ENCODE measurements around the gene TRPV2. TPM values are rescaled to one million over a fixed set of nuclear protein-coding genes. Genes with fewer than 3 reads are reported as not detected.
"Not testable (repeated sequence)": the region's sequence is repeated elsewhere in the genome, so short reads cannot be mapped to it uniquely, and the experiment has no call there.

Gene TRPV2
- total RNA-seq, 2 donors from 2014 or later: 87.1 to 91.1 TPM

DNA sequence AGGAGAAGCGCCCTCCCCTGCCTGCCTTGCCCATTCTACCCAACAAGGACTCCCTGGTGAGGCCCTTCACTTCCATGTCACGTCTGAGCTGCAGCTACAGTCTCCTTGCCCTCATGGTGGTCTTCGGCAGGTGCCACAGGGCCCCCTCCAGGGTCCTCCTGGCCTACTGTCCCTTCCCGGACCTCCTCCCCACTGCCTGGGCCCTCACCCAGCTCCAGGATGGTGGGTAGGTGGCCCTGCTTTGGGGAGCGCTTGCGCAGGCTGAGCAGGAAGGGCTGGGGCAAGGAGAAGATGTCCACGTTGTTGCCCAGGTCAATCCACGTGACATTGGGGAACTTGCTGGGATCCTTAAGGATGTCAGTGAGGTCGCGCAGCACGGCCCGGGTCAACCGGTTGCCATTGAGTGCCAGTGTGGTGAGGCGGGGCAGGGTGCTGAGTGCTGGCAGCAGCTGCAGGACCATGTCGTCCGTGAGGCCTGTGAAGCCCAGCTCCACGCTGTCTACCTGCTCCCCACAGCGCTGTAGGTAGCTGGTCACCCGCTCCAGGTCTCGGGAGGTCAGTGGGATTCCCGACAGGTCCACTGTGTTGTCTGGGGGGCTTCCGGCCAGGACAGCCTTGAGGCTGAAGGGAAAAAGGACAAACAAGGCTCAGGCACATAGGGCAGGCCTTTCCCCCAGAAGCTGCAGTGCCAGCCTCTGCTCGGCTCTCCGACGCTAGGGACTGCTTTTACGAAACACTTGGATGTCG is 28.3 kb downstream of the TRPV2 start:
- H3K9me3 ChIP-seq (ENCODE audit: control insufficient read depth, low read length, poor library complexity, severe bottlenecking): no peaks in the 10 kb centered on the region
- ATAC-seq (no peak), DNase-seq (no peak)
- peaks cover 6% of the 10 kb centered on the region for H3K36me3 Mint-ChIP-seq (ENCODE audit: low read depth)
- H3K4me3 Mint-ChIP-seq: no peak overlapping the region
- H3K27ac Mint-ChIP-seq: peak overlapping the region; percentile 61
- H3K27me3 Mint-ChIP-seq: no peaks in the 10 kb centered on the region
- peaks cover 34% of the 10 kb centered on the region for H3K4me1 Mint-ChIP-seq

DNA sequence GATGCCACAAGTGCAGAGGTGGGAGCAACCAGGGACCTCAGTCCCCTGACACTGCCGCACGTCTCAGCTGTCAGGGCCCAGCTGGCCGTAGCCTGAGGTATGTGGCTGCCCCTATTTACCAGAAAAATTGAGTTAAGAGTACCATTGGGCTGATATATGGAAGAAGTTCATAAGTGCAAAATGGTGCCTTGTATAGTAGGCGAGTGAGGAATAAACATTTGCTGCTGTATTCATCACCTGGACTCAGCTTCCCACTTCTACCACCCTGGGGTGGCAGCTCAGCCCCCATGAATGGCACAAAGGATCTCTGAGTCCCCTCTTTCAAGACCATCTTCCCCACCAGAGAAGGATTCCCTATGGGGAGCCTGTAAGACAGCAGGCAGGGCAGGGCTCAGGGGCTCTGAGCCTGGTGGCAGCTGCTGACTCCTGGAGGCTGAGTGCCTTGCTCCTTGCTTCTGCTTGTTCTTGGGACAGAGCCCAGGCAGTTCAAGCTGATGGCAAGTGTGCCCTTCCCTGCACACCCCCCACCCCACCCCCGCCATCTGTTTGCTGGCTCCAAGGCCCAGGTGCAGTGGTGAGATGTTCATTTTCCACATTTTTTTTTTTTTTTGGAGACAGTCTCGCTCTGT is 29.0 kb downstream of the TRPV2 start:
- no peaks in the 10 kb centered on the region for H3K9me3 ChIP-seq (ENCODE audit: control insufficient read depth, low read length, poor library complexity, severe bottlenecking)
- no peaks in the 10 kb centered on the region for H3K27me3 Mint-ChIP-seq
- peaks cover 4% of the 10 kb centered on the region for H3K36me3 Mint-ChIP-seq (ENCODE audit: low read depth)
- no peak for ATAC-seq
- peak overlapping the region; percentile 61 for H3K27ac Mint-ChIP-seq
- DNase-seq: no peak
- no peak overlapping the region for H3K4me3 Mint-ChIP-seq
- peaks cover 30% of the 10 kb centered on the region for H3K4me1 Mint-ChIP-seq

DNA sequence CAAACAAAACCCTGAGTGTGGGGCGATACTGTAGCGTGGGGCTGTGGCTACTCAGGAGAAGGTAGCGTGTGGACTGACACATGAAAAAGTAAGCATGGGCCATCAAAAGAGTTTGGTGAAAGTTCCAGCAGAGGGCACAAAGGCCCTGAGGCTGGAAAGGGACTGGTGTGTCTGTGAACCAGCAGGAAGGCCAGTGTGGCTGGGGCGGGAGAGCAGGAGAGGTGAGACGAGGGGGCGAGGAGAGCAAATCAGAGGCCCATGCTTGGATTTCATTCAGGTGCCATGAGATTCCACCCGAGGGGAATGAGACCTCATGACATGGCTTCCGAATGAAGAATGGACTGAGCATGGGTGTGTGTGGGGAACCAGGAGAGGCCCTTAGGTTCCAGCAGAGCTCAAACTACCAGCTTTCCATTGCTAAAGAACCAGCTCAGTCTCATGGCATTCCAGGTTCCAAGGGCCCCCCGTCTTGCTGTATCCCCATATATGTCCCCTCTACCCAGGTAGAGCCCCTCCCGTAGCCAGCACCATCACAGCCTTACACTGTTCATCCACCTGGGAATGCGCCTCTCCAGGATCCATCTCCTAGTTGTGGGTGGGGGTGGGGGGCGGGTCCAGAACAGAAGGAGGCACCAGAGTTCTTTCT is 31.1 kb downstream of the TRPV2 start:
- DNase-seq: no peak
- no peaks in the 10 kb centered on the region for H3K9me3 ChIP-seq (ENCODE audit: control insufficient read depth, low read length, poor library complexity, severe bottlenecking)
- H3K27ac Mint-ChIP-seq: peak overlapping the region; percentile 57

DNA sequence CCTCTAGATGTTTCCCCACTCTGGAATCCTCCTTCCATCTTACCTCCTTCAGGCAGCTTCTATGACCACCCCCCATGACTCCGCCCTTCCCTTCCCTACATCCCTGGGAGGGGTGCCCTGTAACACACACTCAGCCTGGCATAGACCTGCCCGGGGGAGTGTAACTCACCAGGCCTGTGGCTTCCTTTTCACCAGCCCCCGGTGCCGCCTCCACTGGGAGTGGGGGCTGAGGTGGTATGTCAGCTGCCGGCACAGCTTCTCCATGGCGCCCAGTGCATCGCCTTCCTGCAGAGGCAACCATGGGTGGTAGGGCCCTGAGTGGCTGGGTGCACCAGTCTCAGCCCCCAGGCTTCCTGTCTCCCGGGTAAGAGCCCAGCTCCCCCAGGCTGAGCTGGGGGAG is 32.3 kb downstream of the TRPV2 start:
- Mint-ChIP-seq H3K4me1 (peaks cover 15% of the 10 kb centered on the region), H3K27me3 (no peaks in the 10 kb centered on the region), H3K4me3 (no peak overlapping the region), H3K36me3 (ENCODE audit: low read depth) (peaks cover 2% of the 10 kb centered on the region), H3K27ac (peak overlapping the region; percentile 67)
- no peaks in the 10 kb centered on the region for H3K9me3 ChIP-seq (ENCODE audit: control insufficient read depth, low read length, poor library complexity, severe bottlenecking)
- DNase-seq (no peak), ATAC-seq (no peak)

More for the DNA sequence above, 31.1 kb downstream of the TRPV2 start:
- peaks cover 24% of the 10 kb centered on the region for H3K4me1 Mint-ChIP-seq
- H3K4me3 Mint-ChIP-seq: no peak overlapping the region
- peaks cover 4% of the 10 kb centered on the region for H3K36me3 Mint-ChIP-seq (ENCODE audit: low read depth)
- no peaks in the 10 kb centered on the region for H3K27me3 Mint-ChIP-seq
- no peak for ATAC-seq

DNA sequence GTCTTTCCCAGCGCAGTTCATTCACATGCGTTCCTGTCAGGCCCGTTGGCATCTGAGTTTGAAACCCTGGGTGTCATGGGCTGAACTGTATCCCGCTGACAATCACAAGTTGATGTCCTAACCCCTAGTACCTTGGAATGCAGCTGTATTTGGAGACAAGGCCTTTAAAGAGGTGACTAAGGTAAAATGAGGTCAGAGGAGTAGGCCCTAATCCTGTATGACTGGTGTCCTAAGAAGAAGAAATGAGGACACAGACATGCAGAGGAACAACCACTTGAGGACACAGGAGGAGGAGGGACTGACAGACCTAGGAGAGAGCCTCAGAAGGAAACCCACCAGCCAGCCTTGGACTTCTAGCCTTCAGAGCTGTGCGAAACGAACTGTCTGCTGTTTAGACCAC is 33.1 kb downstream of the TRPV2 start:
- H3K27ac Mint-ChIP-seq: no peak overlapping the region
- H3K36me3 Mint-ChIP-seq (ENCODE audit: low read depth): peaks cover 2% of the 10 kb centered on the region

DNA sequence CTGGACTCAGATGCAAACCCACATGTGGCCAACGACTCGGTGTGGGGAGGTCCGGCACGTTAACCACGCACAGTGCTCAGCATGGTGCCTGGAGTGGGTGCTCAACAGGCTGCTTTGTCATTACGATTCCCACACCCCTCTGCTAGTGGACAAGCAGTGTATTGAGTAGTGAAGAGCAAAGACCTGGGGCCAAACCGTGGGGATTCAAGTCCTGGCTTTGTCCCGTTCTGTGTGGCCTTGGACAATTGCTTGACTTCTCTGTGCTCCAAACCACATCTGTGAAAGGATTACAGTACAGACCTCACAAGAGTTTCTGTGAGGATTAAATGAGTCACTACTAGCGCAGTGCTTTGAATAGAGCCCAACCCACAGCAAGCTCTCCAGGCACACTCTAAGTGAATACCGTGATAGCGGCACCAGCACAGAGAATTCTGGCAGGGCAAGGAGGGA is 33.8 kb downstream of the TRPV2 start:
- Mint-ChIP-seq H3K4me3 (no peak overlapping the region), H3K4me1 (peaks cover 12% of the 10 kb centered on the region), H3K36me3 (ENCODE audit: low read depth) (peaks cover 2% of the 10 kb centered on the region), H3K27ac (peak overlapping the region; percentile 77), H3K27me3 (no peaks in the 10 kb centered on the region)
- no peaks in the 10 kb centered on the region for H3K9me3 ChIP-seq (ENCODE audit: control insufficient read depth, low read length, poor library complexity, severe bottlenecking)
- ATAC-seq: no peak
- no peak for DNase-seq

More for the DNA sequence above, 33.1 kb downstream of the TRPV2 start:
- no peaks in the 10 kb centered on the region for H3K9me3 ChIP-seq (ENCODE audit: control insufficient read depth, low read length, poor library complexity, severe bottlenecking)
- Mint-ChIP-seq H3K4me3 (no peak overlapping the region), H3K4me1 (peaks cover 12% of the 10 kb centered on the region), H3K27me3 (no peaks in the 10 kb centered on the region)
- ATAC-seq: no peak
- DNase-seq: no peak

DNA sequence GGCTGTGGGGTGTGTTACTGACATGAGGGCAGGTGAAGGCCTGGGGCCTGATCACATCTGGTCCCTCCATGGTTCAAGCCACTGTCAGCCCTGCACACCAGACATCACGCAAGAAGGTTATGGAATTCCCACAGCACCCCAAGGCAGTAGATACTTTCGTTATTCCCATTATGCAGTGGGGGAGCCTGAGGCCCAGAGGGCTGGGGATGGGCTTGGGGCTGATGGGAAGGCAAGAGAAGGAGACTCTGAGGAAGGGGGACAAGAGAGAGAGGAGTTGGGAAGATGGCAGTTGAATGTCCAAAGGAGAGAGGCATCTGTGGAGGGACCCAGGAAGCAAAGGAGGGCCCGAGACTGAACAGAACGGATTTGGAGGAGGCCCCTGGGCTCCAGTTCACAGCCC is 34.7 kb downstream of the TRPV2 start:
- Mint-ChIP-seq H3K4me3 (peak overlapping the region; percentile 63), H3K27me3 (no peaks in the 10 kb centered on the region), H3K36me3 (ENCODE audit: low read depth) (peaks cover 2% of the 10 kb centered on the region), H3K4me1 (peaks cover 12% of the 10 kb centered on the region), H3K27ac (peak overlapping the region; percentile 77)
- H3K9me3 ChIP-seq (ENCODE audit: control insufficient read depth, low read length, poor library complexity, severe bottlenecking): no peaks in the 10 kb centered on the region
- ATAC-seq (no peak), DNase-seq (no peak)

DNA sequence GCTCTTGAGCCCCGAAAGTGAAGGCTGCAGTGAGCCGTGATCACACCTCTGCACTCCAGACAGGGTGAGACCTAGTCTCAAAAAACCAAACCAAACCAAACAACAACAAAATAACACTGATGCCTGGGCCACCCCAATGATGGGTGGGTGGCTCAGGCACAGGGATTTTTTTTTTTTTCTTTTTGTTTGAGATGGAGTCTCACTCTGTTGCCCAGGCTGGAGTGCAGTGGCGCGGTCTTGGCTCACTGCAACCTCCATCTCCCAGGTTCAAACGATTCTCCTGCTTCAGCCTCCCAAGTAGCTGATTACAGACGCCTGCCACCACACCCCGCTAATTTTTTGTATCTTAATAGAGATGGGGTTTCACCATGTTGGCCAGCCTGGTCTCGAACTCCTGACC is 36.9 kb downstream of the TRPV2 start:
- peak overlapping the region; percentile 88 for H3K27ac Mint-ChIP-seq
- not testable (repeated sequence) for H3K4me3 Mint-ChIP-seq; ATAC-seq; H3K27me3 Mint-ChIP-seq; H3K9me3 ChIP-seq (ENCODE audit: control insufficient read depth, low read length, poor library complexity, severe bottlenecking); DNase-seq; H3K36me3 Mint-ChIP-seq (ENCODE audit: low read depth)
- H3K4me1 Mint-ChIP-seq: peaks cover 10% of the 10 kb centered on the region

DNA sequence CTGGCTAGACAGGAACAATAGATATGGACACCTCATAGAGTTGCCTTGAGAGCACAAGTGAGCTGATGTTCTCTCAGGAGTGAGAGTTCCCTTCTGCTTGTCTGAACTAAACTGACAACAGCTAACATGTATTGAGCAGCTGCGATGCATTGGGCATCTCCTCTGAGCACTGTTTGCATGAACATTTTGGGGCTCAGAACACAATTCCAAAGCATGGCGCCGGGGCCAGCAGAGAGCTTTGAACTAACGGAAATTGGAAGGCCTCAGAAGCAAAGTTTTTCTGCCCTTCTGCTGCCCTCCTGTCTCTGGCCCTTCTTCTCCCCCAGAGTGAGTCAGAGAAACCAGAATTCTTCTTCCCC is 38.1 kb downstream of the TRPV2 start:
- H3K27me3 Mint-ChIP-seq: no peaks in the 10 kb centered on the region
- H3K9me3 ChIP-seq (ENCODE audit: control insufficient read depth, low read length, poor library complexity, severe bottlenecking): no peaks in the 10 kb centered on the region
- ATAC-seq: no peak
- DNase-seq: no peak
- peaks cover 10% of the 10 kb centered on the region for H3K4me1 Mint-ChIP-seq
- H3K27ac Mint-ChIP-seq: peak overlapping the region; percentile 88
- H3K4me3 Mint-ChIP-seq: peak overlapping the region; percentile 79
- no peaks in the 10 kb centered on the region for H3K36me3 Mint-ChIP-seq (ENCODE audit: low read depth)

DNA sequence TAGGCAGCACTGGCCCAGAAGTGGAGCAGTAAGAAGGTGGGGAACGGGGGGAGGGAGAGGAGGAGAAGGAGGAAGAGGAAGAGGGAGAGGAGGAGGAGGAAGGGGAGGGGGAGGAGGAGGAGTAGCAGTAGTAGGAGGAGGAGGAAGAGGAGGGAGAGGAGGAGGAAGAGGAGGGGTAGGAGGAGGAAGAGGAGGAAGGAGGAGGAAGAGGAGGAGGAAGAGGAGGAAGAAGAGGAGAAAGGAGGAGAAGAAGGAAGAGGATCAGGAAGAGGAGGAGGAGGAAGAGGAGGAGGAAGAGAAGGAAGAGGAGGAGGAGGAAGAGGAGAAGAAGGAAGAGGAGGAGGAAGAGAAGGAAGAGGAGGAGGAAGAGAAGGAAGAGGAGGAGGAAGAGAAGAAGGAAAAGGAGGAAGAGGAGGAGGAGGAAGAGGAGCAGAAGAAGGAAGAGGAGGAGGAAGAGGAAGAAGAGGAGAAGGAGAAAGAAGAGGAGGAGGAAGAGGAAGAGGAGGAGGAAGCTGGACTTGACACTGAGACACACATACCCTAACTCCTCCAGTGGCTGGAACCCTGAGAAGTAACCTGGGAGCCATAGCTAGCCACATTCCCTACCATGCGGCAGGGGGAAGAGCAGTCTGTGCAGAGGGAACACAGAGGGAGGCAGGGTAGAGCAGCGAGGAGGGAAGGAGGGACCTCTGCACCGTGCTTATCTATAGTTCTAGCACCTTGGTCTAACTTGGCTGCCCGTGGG is 40.8 kb downstream of the TRPV2 start:
- no peaks in the 10 kb centered on the region for H3K9me3 ChIP-seq (ENCODE audit: control insufficient read depth, low read length, poor library complexity, severe bottlenecking)
- DNase-seq (no peak), ATAC-seq (no peak)
- Mint-ChIP-seq H3K4me1 (peaks cover 7% of the 10 kb centered on the region), H3K36me3 (ENCODE audit: low read depth) (no peaks in the 10 kb centered on the region), H3K27ac (peak overlapping the region; percentile 27), H3K4me3 (no peak overlapping the region), H3K27me3 (no peaks in the 10 kb centered on the region)

DNA sequence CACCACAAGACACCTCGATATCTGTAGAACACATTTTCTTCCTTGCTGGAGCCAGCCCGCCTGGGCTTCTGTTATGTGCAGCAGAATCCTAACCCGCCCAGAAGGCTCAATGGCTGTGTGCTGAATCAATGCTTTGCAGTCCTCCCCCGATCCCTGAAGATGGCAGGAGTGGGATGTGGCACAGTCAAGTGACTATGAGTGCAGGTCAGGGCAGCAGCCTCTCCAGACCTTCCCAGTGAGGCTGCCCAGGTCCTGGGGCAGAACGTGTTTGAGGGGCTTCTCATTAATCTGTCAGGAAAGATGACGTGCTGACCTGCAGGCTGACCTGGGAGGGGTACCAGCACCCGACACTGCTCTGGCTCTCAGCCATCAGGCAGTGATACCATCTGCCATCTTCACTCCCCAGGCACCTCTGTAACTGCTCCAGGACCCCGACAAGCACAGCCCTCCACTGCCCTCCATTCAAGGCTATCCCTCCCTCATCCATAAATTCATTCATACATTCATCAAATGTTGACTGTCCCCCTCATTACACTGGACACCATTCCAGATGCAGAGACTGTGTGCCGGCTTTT is 41.5 kb downstream of the TRPV2 start:
- Mint-ChIP-seq H3K4me1 (peaks cover 7% of the 10 kb centered on the region), H3K27me3 (no peaks in the 10 kb centered on the region), H3K27ac (peak overlapping the region; percentile 27), H3K36me3 (ENCODE audit: low read depth) (no peaks in the 10 kb centered on the region), H3K4me3 (no peak overlapping the region)
- no peak for ATAC-seq
- DNase-seq: no peak
- H3K9me3 ChIP-seq (ENCODE audit: control insufficient read depth, low read length, poor library complexity, severe bottlenecking): no peaks in the 10 kb centered on the region

DNA sequence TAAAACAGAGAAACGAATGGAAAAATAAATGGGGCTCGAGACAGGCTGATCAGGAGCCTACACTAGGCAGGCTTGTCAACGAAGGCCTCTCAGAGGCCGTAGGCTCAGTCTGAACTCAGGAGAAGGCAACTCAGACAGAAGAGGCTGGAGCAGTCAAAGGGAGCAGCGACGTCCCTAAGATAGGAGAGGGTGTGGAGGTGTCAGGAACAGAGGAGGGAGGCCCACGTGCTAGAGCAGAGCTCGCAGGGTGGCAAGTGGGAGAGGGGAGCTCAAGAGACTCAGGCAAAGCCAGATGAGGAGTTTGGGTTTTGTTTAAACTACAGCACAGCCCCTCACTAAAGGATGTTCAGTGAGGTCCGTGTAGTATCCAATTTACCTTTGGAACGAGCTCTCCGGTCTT is 43.9 kb downstream of the TRPV2 start:
- no peaks in the 10 kb centered on the region for H3K9me3 ChIP-seq (ENCODE audit: control insufficient read depth, low read length, poor library complexity, severe bottlenecking)
- Mint-ChIP-seq H3K4me1 (peaks cover 5% of the 10 kb centered on the region), H3K4me3 (no peak overlapping the region), H3K27me3 (no peaks in the 10 kb centered on the region), H3K36me3 (ENCODE audit: low read depth) (no peaks in the 10 kb centered on the region), H3K27ac (peak overlapping the region; percentile 44)
- no peak for DNase-seq
- no peak for ATAC-seq

Data from T-helper 17 cell (primary cell).